IPS-20b (cell line): ENCODE data around the gene EYA2.
A peak's percentile ranks its signal among the peaks of the same experiment; 100 is the strongest.

Experiments
- H3K27ac ChIP-seq: one replicate; pipeline ENCODE4 v1.5.1; 2013; ENCODE audit warnings: low read length
- H3K27me3 ChIP-seq: 2 replicates; pipeline ENCODE4 v1.6.1; 2013; ENCODE audit warnings: mild to moderate bottlenecking, low read length, inconsistent platforms; ENCODE audit not compliant: insufficient read depth
- H3K36me3 ChIP-seq: 2 replicates; pipeline ENCODE4 v1.6.1; 2013; ENCODE audit warnings: low read depth, mild to moderate bottlenecking, inconsistent platforms, low read length, moderate library complexity; ENCODE audit not compliant: insufficient read depth
- H3K4me1 ChIP-seq: 2 replicates; pipeline ENCODE4 v1.6.1; 2013; ENCODE audit warnings: mild to moderate bottlenecking, control low read depth, inconsistent platforms, low read length, moderate library complexity; ENCODE audit not compliant: insufficient read depth
- H3K4me3 ChIP-seq: 2 replicates; pipeline ENCODE4 v1.5.1; 2013; ENCODE audit warnings: mild to moderate bottlenecking, low read length, inconsistent platforms
- H3K9ac ChIP-seq: 2 replicates; pipeline ENCODE4 v1.6.1; 2013; ENCODE audit warnings: low read depth, mild to moderate bottlenecking, inconsistent platforms, low read length, moderate library complexity
- H3K9me3 ChIP-seq: 2 replicates; pipeline ENCODE4 v1.6.1; 2013; ENCODE audit warnings: mild to moderate bottlenecking, low read depth, low read length, inconsistent platforms; ENCODE audit not compliant: insufficient read depth

The EYA2 gene

GRCh38 chr20:46990596-46991104 is 96.0 kb downstream of the EYA2 start:
- Histone ChIP-seq H3K27me3 (no peaks in the 10 kb centered on the region), H3K36me3 (no peaks in the 10 kb centered on the region), H3K4me1 (peaks cover 12% of the 10 kb centered on the region; the same call in 1 of the 2 replicates)

GRCh38 chr20:46991168-46991567 is 96.5 kb downstream of the EYA2 start:
- no peaks in the 10 kb centered on the region for H3K36me3 ChIP-seq
- no peak overlapping the region for H3K9ac ChIP-seq
- H3K27ac ChIP-seq: no peak overlapping the region
- H3K27me3 ChIP-seq: no peaks in the 10 kb centered on the region
- H3K9me3 ChIP-seq: no peaks in the 10 kb centered on the region
- H3K4me1 ChIP-seq: peaks cover 12% of the 10 kb centered on the region; the same call in 1 of the 2 replicates
- H3K4me3 ChIP-seq: no peak overlapping the region

More at GRCh38 chr20:46990596-46991104, 96.0 kb downstream of the EYA2 start:
- Histone ChIP-seq H3K4me3 (no peak overlapping the region), H3K9me3 (no peaks in the 10 kb centered on the region), H3K27ac (no peak overlapping the region), H3K9ac (no peak overlapping the region)

GRCh38 chr20:46991880-46992639 is 97.4 kb downstream of the EYA2 start:
- Histone ChIP-seq H3K9ac (no peak overlapping the region), H3K27ac (no peak overlapping the region), H3K4me3 (peak overlapping the region; percentile 12; the same call in 1 of the 2 replicates), H3K27me3 (no peaks in the 10 kb centered on the region), H3K4me1 (peaks cover 12% of the 10 kb centered on the region; the same call in 1 of the 2 replicates), H3K9me3 (no peaks in the 10 kb centered on the region), H3K36me3 (no peaks in the 10 kb centered on the region)

- H3K9me3 ChIP-seq: no peaks in the 10 kb centered on the region
- no peak overlapping the region for H3K27ac ChIP-seq
- peaks cover 12% of the 10 kb centered on the region; the same call in 1 of the 2 replicates for H3K4me1 ChIP-seq
- peak overlapping the region; percentile 12; the same call in 1 of the 2 replicates for H3K4me3 ChIP-seq
- H3K36me3 ChIP-seq: no peaks in the 10 kb centered on the region
- no peak overlapping the region for H3K9ac ChIP-seq
- no peaks in the 10 kb centered on the region for H3K27me3 ChIP-seq
Observed at GRCh38 chr20:46992640-46993035, 98.0 kb downstream of the EYA2 start.

GRCh38 chr20:46993465-46994095 is 98.9 kb downstream of the EYA2 start:
- no peaks in the 10 kb centered on the region for H3K36me3 ChIP-seq
- no peak overlapping the region for H3K27ac ChIP-seq
- H3K4me1 ChIP-seq: peaks cover 16% of the 10 kb centered on the region
- no peaks in the 10 kb centered on the region for H3K27me3 ChIP-seq
- no peak overlapping the region for H3K9ac ChIP-seq
- H3K4me3 ChIP-seq: no peak overlapping the region
- H3K9me3 ChIP-seq: no peaks in the 10 kb centered on the region

GRCh38 chr20:46994341-46994740 is 99.7 kb downstream of the EYA2 start:
- no peaks in the 10 kb centered on the region for H3K27me3 ChIP-seq
- H3K9ac ChIP-seq: no peak overlapping the region
- no peak overlapping the region for H3K4me3 ChIP-seq
- H3K27ac ChIP-seq: no peak overlapping the region
- no peaks in the 10 kb centered on the region for H3K36me3 ChIP-seq
- H3K4me1 ChIP-seq: peaks cover 18% of the 10 kb centered on the region
- no peaks in the 10 kb centered on the region for H3K9me3 ChIP-seq

- no peaks in the 10 kb centered on the region for H3K9me3 ChIP-seq
- no peak overlapping the region for H3K9ac ChIP-seq
- H3K4me3 ChIP-seq: no peak overlapping the region
- H3K27me3 ChIP-seq: no peaks in the 10 kb centered on the region; the same call in 1 of the 2 replicates
- no peaks in the 10 kb centered on the region for H3K36me3 ChIP-seq
- peaks cover 16% of the 10 kb centered on the region for H3K4me1 ChIP-seq
- H3K27ac ChIP-seq: no peak overlapping the region
Observed at GRCh38 chr20:46995561-46996142, 101.0 kb downstream of the EYA2 start.

GRCh38 chr20:46997187-46997586 is 102.5 kb downstream of the EYA2 start:
- Histone ChIP-seq H3K4me1 (peaks cover 13% of the 10 kb centered on the region), H3K27me3 (no peaks in the 10 kb centered on the region; the same call in 1 of the 2 replicates)

GRCh38 chr20:46998477-46999240 is 104.0 kb downstream of the EYA2 start:
- no peak overlapping the region for H3K4me3 ChIP-seq
- H3K36me3 ChIP-seq: no peaks in the 10 kb centered on the region
- H3K4me1 ChIP-seq: peaks cover 6% of the 10 kb centered on the region
- no peak overlapping the region for H3K9ac ChIP-seq
- no peaks in the 10 kb centered on the region; the same call in 1 of the 2 replicates for H3K27me3 ChIP-seq
- H3K27ac ChIP-seq: no peak overlapping the region
- no peaks in the 10 kb centered on the region for H3K9me3 ChIP-seq

More at GRCh38 chr20:46997187-46997586, 102.5 kb downstream of the EYA2 start:
- Histone ChIP-seq H3K9me3 (no peaks in the 10 kb centered on the region), H3K9ac (no peak overlapping the region), H3K4me3 (no peak overlapping the region), H3K36me3 (no peaks in the 10 kb centered on the region), H3K27ac (no peak overlapping the region)

GRCh38 chr20:46999801-47000465 is 105.3 kb downstream of the EYA2 start:
- Histone ChIP-seq H3K4me3 (no peak overlapping the region), H3K36me3 (no peaks in the 10 kb centered on the region), H3K27me3 (no peaks in the 10 kb centered on the region; the same call in 1 of the 2 replicates), H3K4me1 (peaks cover 6% of the 10 kb centered on the region), H3K9ac (no peak overlapping the region), H3K9me3 (no peaks in the 10 kb centered on the region), H3K27ac (no peak overlapping the region)

GRCh38 chr20:47003223-47003622 is 108.6 kb downstream of the EYA2 start:
- H3K9ac ChIP-seq: no peak overlapping the region
- H3K4me3 ChIP-seq: no peak overlapping the region
- H3K9me3 ChIP-seq: no peaks in the 10 kb centered on the region
- peaks cover 5% of the 10 kb centered on the region for H3K4me1 ChIP-seq
- no peaks in the 10 kb centered on the region; the same call in 1 of the 2 replicates for H3K27me3 ChIP-seq
- H3K36me3 ChIP-seq: no peaks in the 10 kb centered on the region
- H3K27ac ChIP-seq: no peak overlapping the region
